Measurements from ENCODE around the gene TPM2. TPM values are rescaled to one million over a fixed set of nuclear protein-coding genes. Genes with fewer than 3 reads are reported as not detected.

TPM2 gene
- total and polyA plus RNA-seq, 4 donors, result 4.2 to 31.4 (median 14.0) TPM

- Histone ChIP-seq H3K9me3 (ENCODE audit: control insufficient read depth in 4 of 4, low read length in 3 of 4) (no peaks in the 10 kb centered on the region), H3K4me1 (ENCODE audit: control insufficient read depth in 4 of 4, insufficient read depth in 4 of 4, low read length in 3 of 4) (peaks cover 0 to 8% (median 7%) of the 10 kb centered on the region in 4 donors), H3K9ac (ENCODE audit: low read depth in 1 of 2, low read length in 2 of 2) (no peak overlapping the region), H3K4me3 (ENCODE audit: low read depth in 1 of 3, low read length in 3 of 3) (no peak overlapping the region), H3K27ac (ENCODE audit: low read depth in 1 of 2, low read length in 2 of 2) (no peak overlapping the region), H3K27me3 (ENCODE audit: control insufficient read depth in 4 of 4, insufficient read depth in 4 of 4, low read length in 3 of 4) (no peaks in the 10 kb centered on the region), H3K36me3 (ENCODE audit: control insufficient read depth in 4 of 4, insufficient read depth in 3 of 4, low read depth in 1 of 4, low read length in 3 of 4) (no peaks in the 10 kb centered on the region)
- no peak for TF ChIP-seq FOXA2 (IDR thresholded peaks at IDR 0.05)
- no peak for TF ChIP-seq MAX (IDR thresholded peaks at IDR 0.05)
- no peak for TF ChIP-seq FOXA1 (IDR thresholded peaks at IDR 0.05)
- no peak for TF ChIP-seq GABPA (IDR thresholded peaks at IDR 0.05 in 1 of 2, conservative IDR thresholded peaks at IDR 0.05 in 1 of 2)
- TF ChIP-seq YY1 (IDR thresholded peaks at IDR 0.05), result no peak
- no peak for TF ChIP-seq ATF3 (IDR thresholded peaks at IDR 0.05)
- no peak for TF ChIP-seq SP1 (IDR thresholded peaks at IDR 0.05)
- TF ChIP-seq ZBTB33 (IDR thresholded peaks at IDR 0.05), result no peak
- no peak for TF ChIP-seq CTCF (IDR thresholded peaks at IDR 0.05; ENCODE audit: low read depth, low read length, missing input control)
- no peak for TF ChIP-seq JUND (IDR thresholded peaks at IDR 0.05)
- TF ChIP-seq HNF4A (conservative IDR thresholded peaks at IDR 0.05), result no peak
- no peak for TF ChIP-seq REST (IDR thresholded peaks at IDR 0.05)
- WGBS, result 92% methylated on average over 5 of the region's 5 CpGs
- no peak for DNase-seq (ENCODE audit: low spot score)
Measured at GRCh38 chr9:35679091-35679490, 10.6 kb downstream of the TPM2 start.

- TF ChIP-seq MAX (IDR thresholded peaks at IDR 0.05), result no peak
- TF ChIP-seq REST (IDR thresholded peaks at IDR 0.05), result no peak
- no peak for TF ChIP-seq HNF4G (IDR thresholded peaks at IDR 0.05)
- no peak for TF ChIP-seq TAF1 (conservative IDR thresholded peaks at IDR 0.05)
- TF ChIP-seq NR2F2 (IDR thresholded peaks at IDR 0.05), result no peak
- TF ChIP-seq JUND (IDR thresholded peaks at IDR 0.05), result no peak
- TF ChIP-seq HNF4A (conservative IDR thresholded peaks at IDR 0.05), result no peak
- TF ChIP-seq RAD21 (IDR thresholded peaks at IDR 0.05), result no peak
- TF ChIP-seq RXRA (IDR thresholded peaks at IDR 0.05), result no peak
- TF ChIP-seq FOXA2 (IDR thresholded peaks at IDR 0.05), result no peak
- no peaks in the 10 kb centered on the region for H3K36me3 ChIP-seq (ENCODE audit: control insufficient read depth in 4 of 4, insufficient read depth in 3 of 4, low read depth in 1 of 4, low read length in 3 of 4)
Measured at GRCh38 chr9:35675732-35676392, 13.9 kb downstream of the TPM2 start.

More at GRCh38 chr9:35675732-35676392, 13.9 kb downstream of the TPM2 start:
- 11% methylated on average over 51 of the region's 51 CpGs for WGBS
- Histone ChIP-seq H3K9ac (ENCODE audit: low read depth in 1 of 2, low read length in 2 of 2) (no peak overlapping the region), H3K4me1 (ENCODE audit: control insufficient read depth in 4 of 4, insufficient read depth in 4 of 4, low read length in 3 of 4) (peaks cover 0 to 8% (median 7%) of the 10 kb centered on the region in 4 donors), H3K27ac (ENCODE audit: low read depth in 1 of 2, low read length in 2 of 2) (no peak overlapping the region), H3K9me3 (ENCODE audit: control insufficient read depth in 4 of 4, low read length in 3 of 4) (no peaks in the 10 kb centered on the region), H3K4me3 (ENCODE audit: low read depth in 1 of 3, low read length in 3 of 3) (peak overlapping the region in 2 of 3 donors; percentile 35 to 50), H3K27me3 (ENCODE audit: control insufficient read depth in 4 of 4, insufficient read depth in 4 of 4, low read length in 3 of 4) (no peaks in the 10 kb centered on the region)
- peak; percentile 50 for DNase-seq (ENCODE audit: low spot score)
